K562 (cell line): ENCODE data around the gene TPRX2. TPM values are rescaled to one million over a fixed set of nuclear protein-coding genes. Genes with fewer than 3 reads are reported as not detected.

ENCODE experiments used
- ARHGAP35 ChIP-seq: fragments of 450-650 bp; IDR thresholded peaks from 2 replicates; pipeline ENCODE4 v1.6.1; 2018; ENCODE audit not compliant: partially characterized antibody
- CCNT2 ChIP-seq: IDR thresholded peaks from 2 replicates; pipeline ENCODE4 v1.6.1; 2011; ENCODE audit warnings: borderline replicate concordance, low read depth, mild to moderate bottlenecking, moderate library complexity, mixed read lengths, low read length; ENCODE audit not compliant: insufficient read length; ENCODE audit errors: extremely low read depth
- CHCHD3 ChIP-seq: fragments of 250-450 bp; sonication (Bioruptor Pico); IDR thresholded peaks from 2 replicates; pipeline ENCODE4 v2.1.2; 2022; ENCODE audit warnings: mild to moderate bottlenecking
- GTF2E2 ChIP-seq: fragments of 200-800 bp; sonication (Bioruptor generic); IDR thresholded peaks from 2 replicates; pipeline ENCODE4 v1.6.1; 2016; ENCODE audit warnings: missing genetic modification characterization, missing compliant biosample characterization
- KAT8 ChIP-seq: fragments of 450-650 bp; IDR thresholded peaks from 2 replicates; pipeline ENCODE4 v1.6.1; 2016; ENCODE audit warnings: low read depth, mild to moderate bottlenecking
- LARP7 ChIP-seq: fragments of 450-650 bp; IDR thresholded peaks from 2 replicates; pipeline ENCODE4 v1.6.1; 2016
- LCOR ChIP-seq: sonication (generic); formaldehyde crosslinking; IDR thresholded peaks from 2 replicates; pipeline ENCODE4 v1.8.0; 2022; ENCODE audit warnings: mild to moderate bottlenecking, missing genetic modification reagents
- NFE2L1 ChIP-seq: fragments of 450-650 bp; IDR thresholded peaks from 2 replicates; pipeline ENCODE4 v1.6.1; 2016; ENCODE audit warnings: missing genetic modification characterization, low read depth, mild to moderate bottlenecking, missing compliant biosample characterization, moderate library complexity, borderline replicate concordance
- NFXL1 ChIP-seq: fragments of 450-650 bp; formaldehyde crosslinking; IDR thresholded peaks from 2 replicates; pipeline ENCODE4 v1.4.0; 2021; ENCODE audit warnings: mild to moderate bottlenecking
- NR2C1 ChIP-seq, 2 experiments: fragments of 450-650 bp; IDR thresholded peaks; 2 replicates each; pipeline ENCODE4 v1.6.1; 2017; ENCODE audit warnings: mild to moderate bottlenecking in 2 of 2, antibody characterized with exemption in 1 of 2, inconsistent platforms in 1 of 2, missing compliant biosample characterization in 1 of 2, missing genetic modification characterization in 1 of 2
- PHB2 ChIP-seq: fragments of 450-650 bp; IDR thresholded peaks from 2 replicates; pipeline ENCODE4 v1.6.1; 2017; ENCODE audit warnings: low read depth
- PTBP1 ChIP-seq: fragments of 200-400 bp; formaldehyde crosslinking; IDR thresholded peaks from 2 replicates; pipeline ENCODE4 v1.6.1; 2017; ENCODE audit warnings: low read depth, low read length
- SMAD3 ChIP-seq: fragments of 450-650 bp; formaldehyde crosslinking; conservative IDR thresholded peaks from 2 replicates; pipeline ENCODE4 v1.4.0; 2020; ENCODE audit warnings: mild to moderate bottlenecking
- SRSF7 ChIP-seq: fragments of 200-400 bp; formaldehyde crosslinking; optimal IDR thresholded peaks from 2 replicates; pipeline ENCODE3; 2017; ENCODE audit warnings: mild to moderate bottlenecking, low read depth, low read length
- WHSC1 ChIP-seq: IDR thresholded peaks from one replicate; pipeline ENCODE4 v1.6.1; 2012; ENCODE audit warnings: low read length, control low read depth, inconsistent platforms
- ZC3H4 ChIP-seq: sonication (generic); formaldehyde crosslinking; IDR thresholded peaks from 2 replicates; pipeline ENCODE4 v1.9.0; 2021; ENCODE audit warnings: missing genetic modification reagents, borderline replicate concordance
- ZNF146 ChIP-seq: IDR thresholded peaks from one replicate; pipeline ENCODE4 v1.6.1; 2018; ENCODE audit warnings: missing compliant biosample characterization; ENCODE audit not compliant: unreplicated experiment
- ZNF174 ChIP-seq: fragments of 250-450 bp; sonication (Bioruptor Pico); IDR thresholded peaks from 2 replicates; pipeline ENCODE4 v1.4.0; 2020; ENCODE audit warnings: mild to moderate bottlenecking
- ZNF197 ChIP-seq: fragments of 200-800 bp; sonication (Bioruptor generic); IDR thresholded peaks from 2 replicates; pipeline ENCODE4 v1.6.1; 2016; ENCODE audit warnings: low read depth, missing genetic modification characterization, missing compliant biosample characterization
- ZNF785 ChIP-seq: fragments of 250-450 bp; sonication (Bioruptor Pico); IDR thresholded peaks from 2 replicates; pipeline ENCODE4 v1.4.0; 2020; ENCODE audit warnings: mild to moderate bottlenecking
- ZNF79 ChIP-seq: fragments of 250-450 bp; sonication (Bioruptor Pico); IDR thresholded peaks from 2 replicates; pipeline ENCODE4 v1.4.0; 2020; ENCODE audit warnings: low read depth, mild to moderate bottlenecking, moderate library complexity
- polyA plus RNA-seq, 8 experiments: library from polyadenylated mRNA; depleted of rRNA in 4 of 8; stranded (reverse) in 5 of 8; unstranded in 3 of 8; fragments of >200 nt; fragmentation: Nextera tagmentation in 2 of 8; fragmentation: Illumina TruSeq in 1 of 8; extraction: Ambion mirVana in 2 of 8; extraction: Trizol in 1 of 8; gene quantifications; 2 replicates each; pipeline versions ENCODE4 v1.2.1 to v1.2.3, GENCODE V29; 2011 to 2014; ENCODE audit warnings: inconsistent platforms in 1 of 8, missing spikeins in 1 of 8
- total RNA-seq, 7 experiments: library from RNA; depleted of rRNA in 6 of 7; stranded (reverse); fragments of >200 nt in 6 of 7; fragmentation: Illumina TruSeq in 2 of 7; extraction: Trizol in 2 of 7; gene quantifications; 2 replicates each; pipeline versions ENCODE4 v1.2.1 to v1.2.3, GENCODE V29; 2011 to 2021; ENCODE audit warnings: low replicate concordance in 1 of 7
- TF ChIP-seq, protein P1 (sequence below): fragments of 450-650 bp; IDR thresholded peaks from one replicate; pipeline ENCODE4 v1.6.1; 2018; ENCODE audit warnings: mild to moderate bottlenecking, moderate library complexity; ENCODE audit not compliant: partially characterized antibody
- TF ChIP-seq, protein P2 (sequence below): sonication (generic); formaldehyde crosslinking; IDR thresholded peaks from 2 replicates; pipeline ENCODE4 v1.8.0; 2022; ENCODE audit warnings: mild to moderate bottlenecking, missing genetic modification reagents
- TF ChIP-seq, protein P3 (sequence below): fragments of 250-450 bp; sonication (Bioruptor Pico); IDR thresholded peaks from 2 replicates; pipeline ENCODE4 v1.4.0; 2020; ENCODE audit warnings: borderline replicate concordance
- TF ChIP-seq, protein P4 (sequence below): fragments of 450-650 bp; IDR thresholded peaks from 2 replicates; pipeline ENCODE4 v1.6.1; 2016

The TPRX2 gene
- total and polyA plus RNA-seq, 9 of the 15 experiments (the other 6 are each of a cell fraction or from before 2014, with no cell fraction given), result not detected

DNA sequence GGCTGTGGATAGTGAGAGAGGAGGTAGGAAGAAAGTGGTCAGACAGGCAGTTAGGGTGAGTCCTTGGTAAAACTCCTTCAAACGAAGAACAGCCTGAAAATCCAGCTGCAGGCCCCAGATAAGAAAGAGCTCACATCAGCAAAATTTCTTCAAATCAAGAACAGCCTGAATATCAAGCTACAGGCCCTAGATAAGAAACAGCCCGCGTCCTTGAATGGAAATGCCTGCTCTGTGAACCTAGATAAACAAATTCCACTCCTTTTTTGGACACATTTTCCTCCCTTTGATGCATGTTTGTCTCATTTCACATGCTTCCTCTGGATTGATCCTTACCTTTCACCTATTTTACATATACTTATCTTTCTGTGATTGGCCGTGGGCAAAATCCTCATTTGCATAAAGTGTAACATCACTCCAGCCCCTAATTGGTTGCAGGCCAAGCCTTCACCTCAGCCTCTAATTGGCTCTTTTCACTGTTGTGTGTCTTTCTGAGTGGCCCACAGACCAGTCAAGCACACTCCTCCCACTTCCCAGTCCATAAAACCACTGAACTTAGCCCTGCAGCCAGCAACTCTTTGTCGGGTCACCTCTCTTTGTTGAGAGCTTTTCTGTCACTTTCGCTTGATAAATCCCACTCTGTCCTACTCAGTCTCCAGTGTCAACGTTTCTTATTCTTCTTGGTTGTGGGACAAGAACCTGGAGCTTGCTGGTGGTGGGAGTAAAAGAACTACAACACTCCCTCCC is 33.1 kb downstream of the TPRX2 start (continued):
- no peak for TF ChIP-seq NFE2L1 (tag)
- no peak for TF ChIP-seq WHSC1
- TF ChIP-seq ZNF146 (CRISPR knock-in tag), result no peak
- TF ChIP-seq LARP7, result no peak
- peak; percentile 93 for TF ChIP-seq SMAD3 (CRISPR knock-in tag)
- no peak for TF ChIP-seq CHCHD3 (CRISPR knock-in tag)
- peak; percentile 80 for TF ChIP-seq NR2C1 (IDR thresholded peaks at IDR 0.05)
- TF ChIP-seq NR2C1 (tag; IDR thresholded peaks at IDR 0.05), result peak; percentile 90
- no peak for TF ChIP-seq NFXL1 (CRISPR knock-in tag)
- TF ChIP-seq, protein P1, sequence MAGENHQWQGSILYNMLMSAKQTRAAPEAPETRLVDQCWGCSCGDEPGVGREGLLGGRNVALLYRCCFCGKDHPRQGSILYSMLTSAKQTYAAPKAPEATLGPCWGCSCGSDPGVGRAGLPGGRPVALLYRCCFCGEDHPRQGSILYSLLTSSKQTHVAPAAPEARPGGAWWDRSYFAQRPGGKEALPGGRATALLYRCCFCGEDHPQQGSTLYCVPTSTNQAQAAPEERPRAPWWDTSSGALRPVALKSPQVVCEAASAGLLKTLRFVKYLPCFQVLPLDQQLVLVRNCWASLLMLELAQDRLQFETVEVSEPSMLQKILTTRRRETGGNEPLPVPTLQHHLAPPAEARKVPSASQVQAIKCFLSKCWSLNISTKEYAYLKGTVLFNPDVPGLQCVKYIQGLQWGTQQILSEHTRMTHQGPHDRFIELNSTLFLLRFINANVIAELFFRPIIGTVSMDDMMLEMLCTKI, result no peak
- no peak for TF ChIP-seq ZC3H4 (CRISPR knock-in tag)
- TF ChIP-seq ZNF785, result no peak
- no peak for TF ChIP-seq SRSF7
- TF ChIP-seq, protein P2, sequence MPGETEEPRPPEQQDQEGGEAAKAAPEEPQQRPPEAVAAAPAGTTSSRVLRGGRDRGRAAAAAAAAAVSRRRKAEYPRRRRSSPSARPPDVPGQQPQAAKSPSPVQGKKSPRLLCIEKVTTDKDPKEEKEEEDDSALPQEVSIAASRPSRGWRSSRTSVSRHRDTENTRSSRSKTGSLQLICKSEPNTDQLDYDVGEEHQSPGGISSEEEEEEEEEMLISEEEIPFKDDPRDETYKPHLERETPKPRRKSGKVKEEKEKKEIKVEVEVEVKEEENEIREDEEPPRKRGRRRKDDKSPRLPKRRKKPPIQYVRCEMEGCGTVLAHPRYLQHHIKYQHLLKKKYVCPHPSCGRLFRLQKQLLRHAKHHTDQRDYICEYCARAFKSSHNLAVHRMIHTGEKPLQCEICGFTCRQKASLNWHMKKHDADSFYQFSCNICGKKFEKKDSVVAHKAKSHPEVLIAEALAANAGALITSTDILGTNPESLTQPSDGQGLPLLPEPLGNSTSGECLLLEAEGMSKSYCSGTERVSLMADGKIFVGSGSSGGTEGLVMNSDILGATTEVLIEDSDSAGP, result no peak
- TF ChIP-seq ZNF174 (CRISPR knock-in tag), result no peak
- TF ChIP-seq, protein P3, sequence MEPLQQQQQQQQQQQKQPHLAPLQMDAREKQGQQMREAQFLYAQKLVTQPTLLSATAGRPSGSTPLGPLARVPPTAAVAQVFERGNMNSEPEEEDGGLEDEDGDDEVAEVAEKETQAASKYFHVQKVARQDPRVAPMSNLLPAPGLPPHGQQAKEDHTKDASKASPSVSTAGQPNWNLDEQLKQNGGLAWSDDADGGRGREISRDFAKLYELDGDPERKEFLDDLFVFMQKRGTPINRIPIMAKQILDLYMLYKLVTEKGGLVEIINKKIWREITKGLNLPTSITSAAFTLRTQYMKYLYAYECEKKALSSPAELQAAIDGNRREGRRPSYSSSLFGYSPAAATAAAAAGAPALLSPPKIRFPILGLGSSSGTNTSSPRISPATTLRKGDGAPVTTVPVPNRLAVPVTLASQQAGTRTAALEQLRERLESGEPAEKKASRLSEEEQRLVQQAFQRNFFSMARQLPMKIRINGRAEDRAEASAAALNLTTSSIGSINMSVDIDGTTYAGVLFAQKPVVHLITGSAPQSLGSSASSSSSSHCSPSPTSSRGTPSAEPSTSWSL (CRISPR knock-in tag), result no peak
- peak; percentile 92 for TF ChIP-seq LCOR (CRISPR knock-in tag)
- TF ChIP-seq, protein P4, sequence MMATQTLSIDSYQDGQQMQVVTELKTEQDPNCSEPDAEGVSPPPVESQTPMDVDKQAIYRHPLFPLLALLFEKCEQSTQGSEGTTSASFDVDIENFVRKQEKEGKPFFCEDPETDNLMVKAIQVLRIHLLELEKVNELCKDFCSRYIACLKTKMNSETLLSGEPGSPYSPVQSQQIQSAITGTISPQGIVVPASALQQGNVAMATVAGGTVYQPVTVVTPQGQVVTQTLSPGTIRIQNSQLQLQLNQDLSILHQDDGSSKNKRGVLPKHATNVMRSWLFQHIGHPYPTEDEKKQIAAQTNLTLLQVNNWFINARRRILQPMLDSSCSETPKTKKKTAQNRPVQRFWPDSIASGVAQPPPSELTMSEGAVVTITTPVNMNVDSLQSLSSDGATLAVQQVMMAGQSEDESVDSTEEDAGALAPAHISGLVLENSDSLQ, result peak; percentile 98
- peak; percentile 98 for TF ChIP-seq PHB2
- TF ChIP-seq KAT8, result no peak
- no peak for TF ChIP-seq PTBP1
- peak; percentile 99 for TF ChIP-seq CCNT2
- no peak for TF ChIP-seq ZNF79 (CRISPR knock-in tag)
- TF ChIP-seq ARHGAP35, result no peak
- peak; percentile 97 for TF ChIP-seq ZNF197
- TF ChIP-seq GTF2E2 (tag), result peak; percentile 65; the same call in 1 of the 2 replicates
